K562 (cell line): Measurements from ENCODE around the gene PNRC2. TPM values are rescaled to one million over a fixed set of nuclear protein-coding genes. Genes with fewer than 3 reads are reported as not detected.

Source experiments
- CXXC5 ChIP-seq: fragments of 250-450 bp; sonication (Bioruptor Pico); IDR thresholded peaks from 2 replicates; pipeline ENCODE4 v1.8.0; 2022; ENCODE audit warnings: inconsistent platforms, mild to moderate bottlenecking, moderate library complexity
- ESRRA ChIP-seq: fragments of 450-650 bp; IDR thresholded peaks from 2 replicates; pipeline ENCODE4 v1.6.1; 2014; ENCODE audit warnings: low read depth, mild to moderate bottlenecking, moderate library complexity, borderline replicate concordance
- EWSR1 ChIP-seq: fragments of 450-650 bp; IDR thresholded peaks from 2 replicates; pipeline ENCODE4 v1.6.1; 2018; ENCODE audit warnings: borderline replicate concordance, mild to moderate bottlenecking, low read depth, moderate library complexity; ENCODE audit not compliant: partially characterized antibody
- HIVEP1 ChIP-seq: fragments of 250-450 bp; sonication (Bioruptor Pico); IDR thresholded peaks from 2 replicates; pipeline ENCODE4 v1.4.0; 2020; ENCODE audit warnings: mild to moderate bottlenecking
- HMBOX1 ChIP-seq: sonication (generic); IDR thresholded peaks from 2 replicates; pipeline ENCODE4 v1.6.1; 2016
- MAFG ChIP-seq: fragments of 450-650 bp; conservative IDR thresholded peaks from 2 replicates; pipeline ENCODE4 v1.6.1; 2016; ENCODE audit warnings: missing genetic modification characterization, missing compliant biosample characterization
- MAZ ChIP-seq, 2 experiments: fragments of 450-650 bp in 1 of 2; sonication (generic) in 1 of 2; formaldehyde crosslinking; IDR thresholded peaks in 1 of 2; conservative IDR thresholded peaks in 1 of 2; 2 replicates each; pipeline versions ENCODE4 v1.4.0 to v1.5.0; 2020; ENCODE audit warnings: mild to moderate bottlenecking in 1 of 2, missing genetic modification reagents in 1 of 2
- MECOM ChIP-seq: fragments of 250-450 bp; sonication (Bioruptor Pico); IDR thresholded peaks from 2 replicates; pipeline ENCODE4 v1.8.0; 2022; ENCODE audit warnings: inconsistent platforms
- MITF ChIP-seq: IDR thresholded peaks from 2 replicates; pipeline ENCODE4 v1.6.1; 2014; ENCODE audit warnings: antibody characterized with exemption
- MTF1 ChIP-seq: fragments of 250-450 bp; sonication (Bioruptor Pico); IDR thresholded peaks from 2 replicates; pipeline ENCODE4 v1.9.0; 2021; ENCODE audit warnings: moderate library complexity, mild to moderate bottlenecking, inconsistent platforms, borderline replicate concordance
- NBN ChIP-seq: fragments of 450-650 bp; IDR thresholded peaks from 2 replicates; pipeline ENCODE4 v1.6.1; 2016; ENCODE audit warnings: low read depth, mild to moderate bottlenecking
- NCOA4 ChIP-seq: fragments of 450-650 bp; IDR thresholded peaks from 2 replicates; pipeline ENCODE4 v1.6.1; 2018; ENCODE audit warnings: mild to moderate bottlenecking; ENCODE audit not compliant: partially characterized antibody
- NFATC3 ChIP-seq: fragments of 450-650 bp; IDR thresholded peaks from 2 replicates; pipeline ENCODE4 v1.6.1; 2017; ENCODE audit warnings: mild to moderate bottlenecking
- NR1H2 ChIP-seq: sonication (generic); formaldehyde crosslinking; IDR thresholded peaks from 2 replicates; pipeline ENCODE4 v1.4.0; 2020; ENCODE audit warnings: mild to moderate bottlenecking, missing genetic modification reagents
- SIX5 ChIP-seq, 2 experiments: IDR thresholded peaks; 2 replicates each; pipeline ENCODE4 v1.6.1; 2011; ENCODE audit warnings: low read length in 2 of 2, borderline replicate concordance in 1 of 2, low read depth in 1 of 2, mild to moderate bottlenecking in 1 of 2, moderate library complexity in 1 of 2; ENCODE audit not compliant: insufficient read depth in 1 of 2
- SMARCA4 ChIP-seq: fragments of 450-650 bp; IDR thresholded peaks from 2 replicates; pipeline ENCODE4 v1.6.1; 2016
- SREBF1 ChIP-seq: fragments of 150-350 bp; IDR thresholded peaks from 2 replicates; pipeline ENCODE4 v1.6.1; 2014; ENCODE audit warnings: antibody characterized with exemption, low read depth, low read length, borderline replicate concordance
- U2AF1 ChIP-seq: fragments of 200-400 bp; formaldehyde crosslinking; optimal IDR thresholded peaks from 2 replicates; pipeline ENCODE3; 2017; ENCODE audit warnings: mild to moderate bottlenecking, low read depth, low read length, moderate library complexity
- ZBTB49 ChIP-seq: sonication (generic); formaldehyde crosslinking; IDR thresholded peaks from 2 replicates; pipeline ENCODE4 v1.8.0; 2022; ENCODE audit warnings: missing genetic modification reagents, mild to moderate bottlenecking, borderline replicate concordance
- ZNF589 ChIP-seq: fragments of 200-800 bp; sonication (Bioruptor generic); IDR thresholded peaks from 2 replicates; pipeline ENCODE4 v1.6.1; 2016; ENCODE audit warnings: low read depth, missing genetic modification characterization, missing compliant biosample characterization
- ZNF695 ChIP-seq: fragments of 450-650 bp; formaldehyde crosslinking; IDR thresholded peaks from 2 replicates; pipeline ENCODE4 v1.4.0; 2020; ENCODE audit warnings: mild to moderate bottlenecking, moderate library complexity
- polyA plus RNA-seq, 8 experiments: library from polyadenylated mRNA; depleted of rRNA in 4 of 8; stranded (reverse) in 5 of 8; unstranded in 3 of 8; fragments of >200 nt; fragmentation: Nextera tagmentation in 2 of 8; fragmentation: Illumina TruSeq in 1 of 8; extraction: Ambion mirVana in 2 of 8; extraction: Trizol in 1 of 8; gene quantifications; 2 replicates each; pipeline versions ENCODE4 v1.2.1 to v1.2.3, GENCODE V29; 2011 to 2014; ENCODE audit warnings: inconsistent platforms in 1 of 8, missing spikeins in 1 of 8
- total RNA-seq, 7 experiments: library from RNA; depleted of rRNA in 6 of 7; stranded (reverse); fragments of >200 nt in 6 of 7; fragmentation: Illumina TruSeq in 2 of 7; extraction: Trizol in 2 of 7; gene quantifications; 2 replicates each; pipeline versions ENCODE4 v1.2.1 to v1.2.3, GENCODE V29; 2011 to 2021; ENCODE audit warnings: low replicate concordance in 1 of 7
- TF ChIP-seq, protein P1 (sequence below): fragments of 250-450 bp; sonication (Bioruptor Pico); IDR thresholded peaks from 2 replicates; pipeline ENCODE4 v1.8.0; 2021; ENCODE audit warnings: moderate library complexity, mild to moderate bottlenecking, inconsistent platforms

PNRC2 gene
- total and polyA plus RNA-seq, 9 of the 15 experiments (the other 6 are each of a cell fraction or from before 2014, with no cell fraction given), result 127 to 303 (median 203) TPM

- TF ChIP-seq HIVEP1 (CRISPR knock-in tag) (no peak), ZNF695 (no peak), ZBTB49 (no peak), HMBOX1 (peak; percentile 92), MTF1 (CRISPR knock-in tag) (no peak), MITF (no peak), MAZ (CRISPR knock-in tag; conservative IDR thresholded peaks at IDR 0.05 in 1 of 2, IDR thresholded peaks at IDR 0.05 in 1 of 2) (0 out of 4 replicates have a peak, but pooled peaks of 1 of the 2 experiments have one; percentile 15), NR1H2 (CRISPR knock-in tag) (no peak), MECOM (CRISPR knock-in tag) (0 out of 2 replicates have a peak, but pooled peaks have one; percentile 43), SREBF1 (no peak), SMARCA4 (peak; percentile 60; the same call in 1 of the 2 replicates), NBN (peak; percentile 56; the same call in 1 of the 2 replicates), SIX5 (IDR thresholded peaks at IDR 0.05; ENCODE audit: borderline replicate concordance in 1 of 2, insufficient read depth in 1 of 2, low read depth in 1 of 2, low read length in 2 of 2) (no peak), ESRRA (no peak), NFATC3 (0 out of 2 replicates have a peak, but pooled peaks have one; percentile 10), ZNF589 (CRISPR knock-in tag) (no peak), MAFG (peak; percentile 32; the same call in 1 of the 2 replicates), U2AF1 (no peak), CXXC5 (CRISPR knock-in tag) (0 out of 2 replicates have a peak, but pooled peaks have one; percentile 20), NCOA4 (no peak), EWSR1 (no peak)
- TF ChIP-seq, protein P1, sequence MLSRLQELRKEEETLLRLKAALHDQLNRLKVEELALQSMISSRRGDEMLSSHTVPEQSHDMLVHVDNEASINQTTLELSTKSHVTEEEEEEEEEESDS (CRISPR knock-in tag), result no peak
Observed at GRCh38 chr1:23964790-23965740, 5.4 kb downstream of the PNRC2 start (continued).
